HCT116 (cell line): Measurements from ENCODE around the gene CHRNA4. TPM values are rescaled to one million over a fixed set of nuclear protein-coding genes. Genes with fewer than 3 reads are reported as not detected.

Experiments
- ATAC-seq: fragments of 200-7000 bp; cut with Tn5 transposase; 2 replicates; pipeline ENCODE4 v1.9.1; 2020; ENCODE audit warnings: mild to moderate bottlenecking, moderate library complexity
- BruUV-seq: library from RNA; stranded (reverse); fragments of 400-500 nt; replicated peaks from 2 replicates; lab custom pipeline; 2021; lab: Mats Ljungman, UMichigan
- CTCF ChIA-PET: fragments of 300-600 bp; sonication (Branson Sonifier 250); formaldehyde crosslinking; loops from one replicate; lab custom pipeline; 2021; ENCODE audit warnings: antibody characterized with exemption; lab: Charles Lee
- POLR2A ChIA-PET: fragments of 300-600, 350-600 bp; sonication (Branson Sonifier 250); formaldehyde crosslinking; loops from one replicate; lab custom pipeline; 2021; ENCODE audit warnings: antibody characterized with exemption; lab: Charles Lee
- RAD21 ChIA-PET, 2 experiments: fragments of 300-600 bp; sonication (Branson Sonifier 250); formaldehyde crosslinking; loops; one replicate each; lab custom pipeline; 2023; ENCODE audit warnings: low total read pairs in 2 of 2; ENCODE audit not compliant: uncharacterized antibody in 2 of 2, unreplicated experiment in 2 of 2, low non-redundant PET in 1 of 2; lab: Charles Lee
- DNase-seq: peaks from one replicate; pipeline ENCODE4 v3.0.0-alpha.2; 2010; ENCODE audit warnings: low read depth, low spot score
- H2AFZ ChIP-seq: fragments of 200-600 bp; shearing (Covaris generic), sonication (generic); 2 replicates; pipeline ENCODE4 v1.6.1; 2017; ENCODE audit warnings: low read depth, mixed run types, mixed read lengths, antibody characterized with exemption, low read length; ENCODE audit not compliant: poor library complexity, severe bottlenecking
- H3K27ac ChIP-seq: 2 replicates; pipeline ENCODE4 v1.5.1; 2012; ENCODE audit warnings: low read depth, low read length
- H3K27me3 ChIP-seq: fragments of 200-600 bp; sonication (generic); 2 replicates; pipeline ENCODE4 v1.6.1; 2016; ENCODE audit warnings: mixed run types, low read length, mixed read lengths; ENCODE audit not compliant: insufficient read depth
- H3K36me3 ChIP-seq, 2 experiments: fragments of 200-500 bp in 1 of 2; fragments of 200-600 bp in 1 of 2; sonication (Bioruptor generic) in 1 of 2; sonication (generic) in 1 of 2; 2 replicates each; pipeline versions ENCODE4 v1.5.1 to v1.6.1; 2014 to 2016; ENCODE audit warnings: low read length in 2 of 2, inconsistent platforms in 1 of 2, mixed read lengths in 1 of 2, mixed run types in 1 of 2; ENCODE audit not compliant: insufficient read depth in 2 of 2, control insufficient read depth in 1 of 2
- H3K4me1 ChIP-seq, 2 experiments: fragments of 200-600 bp in 1 of 2; sonication (generic) in 1 of 2; 2 replicates each; pipeline versions ENCODE4 v1.5.1 to v1.6.1; 2012 to 2017; ENCODE audit warnings: low read length in 2 of 2, inconsistent platforms in 1 of 2, mild to moderate bottlenecking in 1 of 2, mixed read lengths in 1 of 2, mixed run types in 1 of 2, moderate library complexity in 1 of 2; ENCODE audit not compliant: insufficient read depth in 2 of 2, control insufficient read depth in 1 of 2
- H3K4me2 ChIP-seq: fragments of 200-600 bp; sonication (generic); 2 replicates; pipeline ENCODE4 v1.6.1; 2017; ENCODE audit warnings: mixed run types, low read length, mixed read lengths
- H3K4me3 ChIP-seq, 2 experiments: fragments of 200-600 bp in 1 of 2; sonication (generic) in 1 of 2; replicated peaks in 1 of 2; 2 replicates each; pipeline ENCODE4 v1.5.1; 2011 to 2016; ENCODE audit warnings: low read length in 2 of 2, control low read depth in 1 of 2, low read depth in 1 of 2, mild to moderate bottlenecking in 1 of 2, mixed read lengths in 1 of 2, mixed run types in 1 of 2
- H3K79me2 ChIP-seq: fragments of 200-600 bp; sonication (generic); 2 replicates; pipeline ENCODE4 v1.6.1; 2017; ENCODE audit warnings: mild to moderate bottlenecking, mixed run types, low read length, moderate library complexity, mixed read lengths; ENCODE audit not compliant: insufficient read depth
- H3K9ac ChIP-seq: fragments of 200-600 bp; sonication (generic); 2 replicates; pipeline ENCODE4 v1.6.1; 2016; ENCODE audit warnings: low read length, mixed read lengths
- H3K9me2 ChIP-seq: fragments of 200-600 bp; sonication (generic), shearing (Covaris generic); 2 replicates; pipeline ENCODE4 v1.6.1; 2017; ENCODE audit warnings: mixed run types, mild to moderate bottlenecking, moderate library complexity; ENCODE audit not compliant: insufficient read depth
- H3K9me3 ChIP-seq, 2 experiments: fragments of 200-500 bp in 1 of 2; fragments of 200-600 bp in 1 of 2; sonication (Bioruptor generic) in 1 of 2; sonication (generic) in 1 of 2; 2 replicates each; pipeline ENCODE4 v1.6.1; 2014 to 2017; ENCODE audit warnings: low read length in 2 of 2, mixed read lengths in 2 of 2, inconsistent platforms in 1 of 2, low read depth in 1 of 2, mild to moderate bottlenecking in 1 of 2, mixed run types in 1 of 2, moderate library complexity in 1 of 2; ENCODE audit not compliant: control insufficient read depth in 1 of 2, insufficient read depth in 1 of 2
- H4K20me1 ChIP-seq: fragments of 200-600 bp; sonication (generic), shearing (Covaris generic); 2 replicates; pipeline ENCODE4 v1.6.1; 2017; ENCODE audit warnings: mixed run types, mild to moderate bottlenecking, moderate library complexity; ENCODE audit not compliant: insufficient read depth
- CBX3 ChIP-seq: IDR thresholded peaks from 2 replicates; pipeline ENCODE4 v1.6.1; 2012; ENCODE audit warnings: low read depth
- CEBPB ChIP-seq: IDR thresholded peaks from 2 replicates; pipeline ENCODE4 v1.6.1; 2012; ENCODE audit warnings: low read depth
- FOSL1 ChIP-seq: IDR thresholded peaks from 2 replicates; pipeline ENCODE4 v1.6.1; 2012; ENCODE audit warnings: low read depth
- SIN3A ChIP-seq: IDR thresholded peaks from 2 replicates; pipeline ENCODE4 v1.6.1; 2012; ENCODE audit warnings: low read depth
- SRF ChIP-seq: IDR thresholded peaks from 2 replicates; pipeline ENCODE4 v1.6.1; 2012; ENCODE audit warnings: low read depth
- TCF7L2 ChIP-seq: IDR thresholded peaks from 2 replicates; pipeline ENCODE4 v1.7.0; 2011; ENCODE audit warnings: borderline replicate concordance, inconsistent platforms; ENCODE audit not compliant: insufficient read depth, insufficient read length; ENCODE audit errors: extremely low read depth
- YY1 ChIP-seq: IDR thresholded peaks from 2 replicates; pipeline ENCODE4 v1.6.1; 2011; ENCODE audit warnings: low read length, low read depth, moderate library complexity, mild to moderate bottlenecking; ENCODE audit not compliant: insufficient replicate concordance; ENCODE audit errors: extremely low read depth
- ZFX ChIP-seq: fragments of 450-650 bp; IDR thresholded peaks from 2 replicates; pipeline ENCODE4 v1.6.1; 2017
- intact Hi-C: fragments of 100-400 bp; cut with micrococcal nuclease; formaldehyde crosslinking; loops from 2 replicates; pipeline ENCODE4 v1.10.0; 2022
- total RNA-seq: library from RNA; stranded (reverse); gene quantifications from one replicate; pipeline ENCODE4 v1.2.1, GENCODE V29; 2021; ENCODE audit not compliant: unreplicated experiment
- TF ChIP-seq, protein P1 (sequence below): IDR thresholded peaks from 2 replicates; pipeline ENCODE4 v1.6.1; 2011; ENCODE audit warnings: mild to moderate bottlenecking, low read length, moderate library complexity; ENCODE audit not compliant: insufficient replicate concordance; ENCODE audit errors: extremely low read depth
- TF ChIP-seq, protein P2 (sequence below), 3 experiments: fragments of 200-600 bp in 1 of 3; sonication (generic) in 1 of 3; IDR thresholded peaks in 2 of 3; conservative IDR thresholded peaks in 1 of 3; 2 replicates each; pipeline ENCODE4 v1.5.1; 2012 to 2017; ENCODE audit warnings: low read depth in 2 of 3, low read length in 2 of 3, antibody characterized with exemption in 1 of 3, borderline replicate concordance in 1 of 3, control low read depth in 1 of 3, mild to moderate bottlenecking in 1 of 3, mixed read lengths in 1 of 3, mixed run types in 1 of 3, moderate library complexity in 1 of 3; ENCODE audit not compliant: insufficient read depth in 1 of 3
- TF ChIP-seq, protein P3 (sequence below): IDR thresholded peaks from 2 replicates; pipeline ENCODE4 v1.6.1; 2012

The CHRNA4 gene
- total RNA-seq, 1 experiment from 2014 or later, result not detected

DNA sequence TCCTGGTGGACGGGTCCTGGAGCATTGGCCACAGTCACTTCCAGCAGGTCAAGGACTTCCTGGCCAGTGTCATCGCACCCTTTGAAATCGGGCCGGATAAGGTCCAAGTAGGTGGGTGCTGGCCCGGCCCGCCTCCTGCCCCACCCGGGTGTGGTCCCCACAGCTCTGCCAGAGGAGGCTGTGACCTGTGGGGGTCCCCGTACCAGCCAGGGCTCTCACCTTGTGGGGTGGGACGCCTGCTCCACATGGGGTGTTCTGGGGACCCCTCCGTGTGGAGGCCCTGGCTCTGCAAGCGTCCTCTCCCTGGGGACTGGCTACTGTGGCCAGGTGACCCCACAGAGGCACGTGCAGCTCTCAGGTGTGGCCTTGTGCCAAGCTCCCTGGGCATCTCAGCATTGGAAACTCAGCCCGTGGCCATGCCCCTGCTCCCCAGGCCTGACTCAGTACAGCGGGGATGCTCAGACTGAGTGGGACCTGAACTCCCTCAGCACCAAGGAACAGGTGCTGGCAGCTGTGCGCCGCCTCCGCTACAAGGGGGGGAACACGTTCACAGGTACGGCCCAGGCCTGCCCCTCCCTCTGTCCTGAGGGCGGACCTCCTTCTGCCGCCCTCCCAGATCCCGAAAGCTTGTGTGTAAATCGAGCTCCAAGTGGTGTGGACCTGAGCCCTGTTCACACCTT, 53.5 kb downstream of the CHRNA4 start:
- CTCF ChIA-PET, result interaction anchor here (0.8 kb wide), 1 partner anchor 74 kb away, joined by 3 read pairs; no protein-coding TSS in a partner anchor
- Histone ChIP-seq H3K36me3 (no peaks in the 10 kb centered on the region), H2AFZ (no peak overlapping the region), H3K4me2 (no peak overlapping the region), H3K4me3 (no peak overlapping the region), H3K9me3 (no peaks in the 10 kb centered on the region), H3K79me2 (no peaks in the 10 kb centered on the region), H4K20me1 (no peaks in the 10 kb centered on the region), H3K9me2 (no peaks in the 10 kb centered on the region), H3K4me1 (no peaks in the 10 kb centered on the region), H3K9ac (no peak overlapping the region), H3K27me3 (0 out of 2 replicates have a peak, but pooled peaks cover 7% of the 10 kb centered on the region), H3K27ac (no peak overlapping the region)
- ATAC-seq (no peak), DNase-seq (no peak)
- RAD21 ChIA-PET, result no interaction called here
- no peak for TF ChIP-seq SRF
- no peak for TF ChIP-seq CEBPB
- no peak for TF ChIP-seq ZFX
- POLR2A ChIA-PET, result no interaction called here
- BruUV-seq, result no TSS peak
- intact Hi-C loops, result no loop called here

DNA sequence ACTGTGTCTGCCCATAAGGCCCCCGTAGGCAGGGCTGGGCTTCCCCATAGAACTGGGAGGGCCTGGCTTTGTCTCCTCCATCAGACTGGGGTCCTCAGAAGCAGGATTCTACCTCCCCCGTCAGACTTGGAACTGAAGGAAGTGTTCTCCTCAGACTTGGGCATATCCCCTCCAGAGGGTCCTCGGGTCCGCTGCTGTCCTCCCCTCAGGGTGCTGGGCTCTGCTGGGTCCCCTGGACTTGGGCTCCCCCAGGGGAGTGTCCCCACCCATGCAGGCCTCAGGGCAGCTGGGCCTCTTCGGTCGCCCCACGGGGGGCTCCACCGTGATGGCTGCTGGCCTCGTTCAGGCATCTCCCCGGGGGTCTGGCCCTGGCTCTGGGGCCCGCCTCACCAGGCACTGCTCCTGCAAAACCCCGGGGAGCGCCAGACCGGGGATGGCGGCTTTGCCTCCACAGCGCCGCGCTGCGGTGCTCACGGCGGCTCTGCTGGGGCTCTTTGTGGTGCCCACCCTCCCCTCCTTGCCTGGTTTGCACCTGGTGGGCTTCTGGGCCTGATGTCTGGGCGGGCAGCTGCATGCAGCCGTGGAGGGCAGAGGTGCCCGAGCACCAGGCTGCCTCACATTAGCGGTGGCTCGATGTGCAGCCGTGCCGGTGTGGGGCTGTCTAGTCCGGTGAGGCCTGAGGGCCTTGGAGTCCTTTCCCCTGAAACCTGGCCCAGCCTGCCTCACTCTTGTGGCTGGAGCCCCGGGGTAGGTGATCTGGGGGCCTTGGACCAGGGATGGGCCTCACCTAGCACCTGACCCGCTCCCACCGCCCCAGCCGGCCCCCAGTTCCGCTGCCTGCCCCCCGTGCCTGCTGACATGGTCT, 54.2 kb downstream of the CHRNA4 start:
- intact Hi-C loops, result no loop called here

More for the DNA sequence above, 54.2 kb downstream of the CHRNA4 start:
- H3K27ac ChIP-seq, result no peak overlapping the region
- no peaks in the 10 kb centered on the region for H3K4me1 ChIP-seq
- CTCF ChIA-PET, result interaction anchor here (0.8 kb wide), 1 partner anchor 75 kb away, joined by 3 read pairs; no protein-coding TSS in a partner anchor
- no peak overlapping the region for H3K9ac ChIP-seq
- no peak for DNase-seq
- POLR2A ChIA-PET, result no interaction called here
- TF ChIP-seq CBX3 (no peak), ZFX (no peak), TCF7L2 (no peak), YY1 (no peak), SIN3A (no peak), CEBPB (no peak), FOSL1 (no peak)
- TF ChIP-seq, protein P1, sequence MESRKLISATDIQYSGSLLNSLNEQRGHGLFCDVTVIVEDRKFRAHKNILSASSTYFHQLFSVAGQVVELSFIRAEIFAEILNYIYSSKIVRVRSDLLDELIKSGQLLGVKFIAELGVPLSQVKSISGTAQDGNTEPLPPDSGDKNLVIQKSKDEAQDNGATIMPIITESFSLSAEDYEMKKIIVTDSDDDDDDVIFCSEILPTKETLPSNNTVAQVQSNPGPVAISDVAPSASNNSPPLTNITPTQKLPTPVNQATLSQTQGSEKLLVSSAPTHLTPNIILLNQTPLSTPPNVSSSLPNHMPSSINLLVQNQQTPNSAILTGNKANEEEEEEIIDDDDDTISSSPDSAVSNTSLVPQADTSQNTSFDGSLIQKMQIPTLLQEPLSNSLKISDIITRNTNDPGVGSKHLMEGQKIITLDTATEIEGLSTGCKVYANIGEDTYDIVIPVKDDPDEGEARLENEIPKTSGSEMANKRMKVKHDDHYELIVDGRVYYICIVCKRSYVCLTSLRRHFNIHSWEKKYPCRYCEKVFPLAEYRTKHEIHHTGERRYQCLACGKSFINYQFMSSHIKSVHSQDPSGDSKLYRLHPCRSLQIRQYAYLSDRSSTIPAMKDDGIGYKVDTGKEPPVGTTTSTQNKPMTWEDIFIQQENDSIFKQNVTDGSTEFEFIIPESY, result no peak
- TF ChIP-seq, protein P2, sequence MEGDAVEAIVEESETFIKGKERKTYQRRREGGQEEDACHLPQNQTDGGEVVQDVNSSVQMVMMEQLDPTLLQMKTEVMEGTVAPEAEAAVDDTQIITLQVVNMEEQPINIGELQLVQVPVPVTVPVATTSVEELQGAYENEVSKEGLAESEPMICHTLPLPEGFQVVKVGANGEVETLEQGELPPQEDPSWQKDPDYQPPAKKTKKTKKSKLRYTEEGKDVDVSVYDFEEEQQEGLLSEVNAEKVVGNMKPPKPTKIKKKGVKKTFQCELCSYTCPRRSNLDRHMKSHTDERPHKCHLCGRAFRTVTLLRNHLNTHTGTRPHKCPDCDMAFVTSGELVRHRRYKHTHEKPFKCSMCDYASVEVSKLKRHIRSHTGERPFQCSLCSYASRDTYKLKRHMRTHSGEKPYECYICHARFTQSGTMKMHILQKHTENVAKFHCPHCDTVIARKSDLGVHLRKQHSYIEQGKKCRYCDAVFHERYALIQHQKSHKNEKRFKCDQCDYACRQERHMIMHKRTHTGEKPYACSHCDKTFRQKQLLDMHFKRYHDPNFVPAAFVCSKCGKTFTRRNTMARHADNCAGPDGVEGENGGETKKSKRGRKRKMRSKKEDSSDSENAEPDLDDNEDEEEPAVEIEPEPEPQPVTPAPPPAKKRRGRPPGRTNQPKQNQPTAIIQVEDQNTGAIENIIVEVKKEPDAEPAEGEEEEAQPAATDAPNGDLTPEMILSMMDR (IDR thresholded peaks at IDR 0.05 in 2 of 3, conservative IDR thresholded peaks at IDR 0.05 in 1 of 3; ENCODE audit: borderline replicate concordance in 1 of 3, insufficient read depth in 1 of 3, low read depth in 2 of 3, low read length in 2 of 3), result no peak
- TF ChIP-seq, protein P3, sequence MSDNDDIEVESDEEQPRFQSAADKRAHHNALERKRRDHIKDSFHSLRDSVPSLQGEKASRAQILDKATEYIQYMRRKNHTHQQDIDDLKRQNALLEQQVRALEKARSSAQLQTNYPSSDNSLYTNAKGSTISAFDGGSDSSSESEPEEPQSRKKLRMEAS, result no peak
- H3K79me2 ChIP-seq, result no peaks in the 10 kb centered on the region
- no TSS peak for BruUV-seq
- H3K9me3 ChIP-seq, result peaks cover 0 to 2% of the 10 kb centered on the region in 2 experiments; a peak in 1 of 4 replicates
- RAD21 ChIA-PET, result no interaction called here
- H3K27me3 ChIP-seq, result 0 out of 2 replicates have a peak, but pooled peaks cover 7% of the 10 kb centered on the region
- no peak for ATAC-seq
- no peak overlapping the region for H3K4me3 ChIP-seq
- no peak overlapping the region for H2AFZ ChIP-seq
- no peaks in the 10 kb centered on the region for H3K9me2 ChIP-seq
- H3K36me3 ChIP-seq, result no peaks in the 10 kb centered on the region
- no peaks in the 10 kb centered on the region for H4K20me1 ChIP-seq
- H3K4me2 ChIP-seq, result no peak overlapping the region
